ENCODE data around the gene IQSEC1.

IQSEC1 gene

GRCh38 chr3:13008155-13008995 lies 64.9 kb downstream of the IQSEC1 start:
- no peak for TF ChIP-seq GATA2 (IDR thresholded peaks at IDR 0.05; ENCODE audit: low read depth, low read length)

GRCh38 chr3:13007251-13007941 lies 65.8 kb downstream of the IQSEC1 start:
- no peak for TF ChIP-seq GATA2 (IDR thresholded peaks at IDR 0.05; ENCODE audit: low read depth, low read length)
- no peak for TF ChIP-seq GATA3 (IDR thresholded peaks at IDR 0.05; ENCODE audit: low read depth, low read length)

- no peak for TF ChIP-seq GATA3 (IDR thresholded peaks at IDR 0.05; ENCODE audit: low read depth, low read length)
These were observed 66.8 kb downstream of the IQSEC1 start for GRCh38 chr3:13006216-13006990.

- no peak for TF ChIP-seq GATA2 (IDR thresholded peaks at IDR 0.05; ENCODE audit: low read depth, low read length)
- no peak for TF ChIP-seq GATA3 (IDR thresholded peaks at IDR 0.05; ENCODE audit: low read depth, low read length)
These were observed 67.9 kb downstream of the IQSEC1 start for GRCh38 chr3:13005301-13005700.

- no peak for TF ChIP-seq GATA2 (IDR thresholded peaks at IDR 0.05; ENCODE audit: low read depth, low read length)
- no peak for TF ChIP-seq GATA3 (IDR thresholded peaks at IDR 0.05; ENCODE audit: low read depth, low read length)
These were observed 68.9 kb downstream of the IQSEC1 start for GRCh38 chr3:13004376-13004775.

GRCh38 chr3:13003608-13004007 lies 69.6 kb downstream of the IQSEC1 start:
- TF ChIP-seq GATA3 (IDR thresholded peaks at IDR 0.05; ENCODE audit: low read depth, low read length): no peak
- no peak for TF ChIP-seq GATA2 (IDR thresholded peaks at IDR 0.05; ENCODE audit: low read depth, low read length)

- TF ChIP-seq GATA2 (IDR thresholded peaks at IDR 0.05; ENCODE audit: low read depth, low read length): no peak
- TF ChIP-seq GATA3 (IDR thresholded peaks at IDR 0.05; ENCODE audit: low read depth, low read length): no peak
These were observed 70.7 kb downstream of the IQSEC1 start for GRCh38 chr3:13002398-13003124.

- TF ChIP-seq GATA2 (IDR thresholded peaks at IDR 0.05; ENCODE audit: low read depth, low read length) (no peak), GATA3 (IDR thresholded peaks at IDR 0.05; ENCODE audit: low read depth, low read length) (no peak)
These were observed 73.8 kb downstream of the IQSEC1 start for GRCh38 chr3:12999147-13000140.

- TF ChIP-seq GATA3 (IDR thresholded peaks at IDR 0.05; ENCODE audit: low read depth, low read length) (no peak), GATA2 (IDR thresholded peaks at IDR 0.05; ENCODE audit: low read depth, low read length) (no peak)
These were observed 74.6 kb downstream of the IQSEC1 start for GRCh38 chr3:12998648-12999047.

GRCh38 chr3:12997387-12997786 lies 75.8 kb downstream of the IQSEC1 start:
- TF ChIP-seq GATA2 (IDR thresholded peaks at IDR 0.05; ENCODE audit: low read depth, low read length): no peak
- TF ChIP-seq GATA3 (IDR thresholded peaks at IDR 0.05; ENCODE audit: low read depth, low read length): no peak

GRCh38 chr3:12996181-12996506 lies 77.1 kb downstream of the IQSEC1 start:
- TF ChIP-seq GATA2 (IDR thresholded peaks at IDR 0.05; ENCODE audit: low read depth, low read length): no peak
- no peak for TF ChIP-seq GATA3 (IDR thresholded peaks at IDR 0.05; ENCODE audit: low read depth, low read length)

GRCh38 chr3:12995389-12996180 lies 77.6 kb downstream of the IQSEC1 start:
- no peak for TF ChIP-seq GATA3 (IDR thresholded peaks at IDR 0.05; ENCODE audit: low read depth, low read length)
- TF ChIP-seq GATA2 (IDR thresholded peaks at IDR 0.05; ENCODE audit: low read depth, low read length): no peak
